ENCODE data around the gene EGLN2. TPM values are rescaled to one million over a fixed set of nuclear protein-coding genes. Genes with fewer than 3 reads are reported as not detected.
"Not testable (repeated sequence)": the region's sequence is repeated elsewhere in the genome, so short reads cannot be mapped to it uniquely, and the experiment has no call there.

EGLN2 gene
- total RNA-seq, 1 donor from 2014 or later: 109 TPM

DNA sequence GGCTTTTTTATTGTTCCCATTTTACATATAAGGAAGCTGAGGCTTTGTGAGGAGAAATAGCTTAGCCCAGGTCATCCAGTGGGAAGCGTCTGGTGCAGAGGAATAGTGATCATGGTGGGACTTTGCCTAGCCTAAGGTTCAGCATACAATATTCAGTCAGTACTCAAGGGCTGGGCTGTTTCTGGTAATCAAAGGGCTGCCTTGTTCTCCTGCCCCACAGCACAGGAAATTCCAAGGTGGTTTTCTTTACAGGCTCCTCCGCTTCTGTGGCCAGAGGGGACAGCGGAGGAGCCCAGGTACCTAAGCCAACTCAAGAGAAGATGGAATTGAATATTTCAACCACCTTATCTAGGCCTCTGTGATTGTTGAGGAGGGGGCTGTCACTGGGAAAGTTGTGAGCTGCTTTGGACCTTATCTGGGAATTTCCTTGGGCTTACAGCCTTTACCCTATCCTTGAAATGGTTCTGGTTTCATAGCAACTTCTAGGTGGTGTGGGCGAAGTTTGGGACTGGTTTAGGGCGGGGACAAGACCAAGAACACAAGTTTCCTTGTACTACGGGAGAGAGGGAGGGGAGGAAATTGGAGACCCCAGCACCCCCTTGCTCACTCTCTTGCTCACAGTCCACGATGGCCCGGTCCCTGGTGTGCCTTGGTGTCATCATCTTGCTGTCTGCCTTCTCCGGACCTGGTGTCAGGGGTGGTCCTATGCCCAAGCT is 23.9 kb upstream of the EGLN2 start, which contains the start of gene MIA:
Gene MIA, plus strand, starts transcription at position 606 of the 716 bp plus-strand sequence. Its CDS starts 22 bp downstream, at position 628.
- intact Hi-C loops (cut with DNase I): no loop called here
- no peak for DNase-seq (ENCODE audit: low spot score)
- ATAC-seq: no peak

DNA sequence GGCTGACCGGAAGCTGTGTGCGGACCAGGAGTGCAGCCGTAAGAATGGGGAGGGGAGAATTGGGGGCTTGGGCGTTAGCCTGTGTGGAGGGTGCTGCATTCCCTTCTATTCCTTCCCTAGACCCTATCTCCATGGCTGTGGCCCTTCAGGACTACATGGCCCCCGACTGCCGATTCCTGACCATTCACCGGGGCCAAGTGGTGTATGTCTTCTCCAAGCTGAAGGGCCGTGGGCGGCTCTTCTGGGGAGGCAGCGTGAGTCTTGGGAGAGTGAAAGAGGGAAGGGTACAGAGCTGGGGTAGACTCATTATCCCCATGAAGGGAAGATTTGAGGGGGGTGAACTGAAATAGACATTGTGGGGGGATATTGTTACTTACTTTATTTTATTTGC is 23.4 kb upstream of the EGLN2 start:
- DNase-seq (ENCODE audit: low spot score): no peak
- intact Hi-C loops (cut with DNase I): no loop called here

DNA sequence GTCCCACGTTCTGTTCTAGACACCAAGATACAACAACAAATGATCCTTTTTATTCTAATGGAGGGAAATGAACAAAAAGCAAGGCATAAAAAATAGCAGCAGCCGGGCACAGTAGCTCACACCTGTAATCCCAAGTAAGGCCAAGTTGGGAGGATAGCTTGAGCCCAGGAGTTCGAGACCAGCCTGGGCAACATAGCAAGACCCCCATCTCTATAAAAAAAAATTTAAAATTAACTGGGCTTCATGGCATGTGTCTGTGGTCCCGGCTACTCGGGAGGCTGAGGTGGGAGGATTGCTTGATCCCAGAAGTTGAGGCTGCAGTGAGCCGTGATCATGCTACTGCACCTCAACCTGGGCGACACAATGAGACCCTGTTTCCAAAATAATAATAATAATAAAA is 22.6 kb upstream of the EGLN2 start:
- no peak for DNase-seq (ENCODE audit: low spot score)
- intact Hi-C loops (cut with DNase I): no loop called here
- ATAC-seq: no peak

More for the DNA sequence above, 23.4 kb upstream of the EGLN2 start:
- no peak for ATAC-seq

GRCh38 chr19:40776932-40777644 is 21.9 kb upstream of the EGLN2 start:
- DNase-seq (ENCODE audit: low spot score): peak; percentile 92
- intact Hi-C loops (cut with DNase I): no loop called here
- ATAC-seq: peak; percentile 91

DNA sequence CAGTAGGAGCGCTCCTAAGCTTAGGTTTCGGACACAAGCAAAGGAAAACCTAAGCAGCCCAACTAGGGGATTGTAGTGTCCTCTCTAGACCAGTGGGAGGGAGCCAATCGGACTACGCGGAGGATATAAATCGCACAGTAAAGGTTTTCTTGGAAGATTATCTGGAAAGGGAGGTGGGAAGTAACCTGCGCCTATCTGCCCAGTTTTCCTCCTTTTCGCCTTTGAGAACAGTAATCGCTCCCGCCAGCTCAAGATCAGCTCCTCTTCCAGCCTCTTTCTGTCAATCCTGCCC is 21.4 kb upstream of the EGLN2 start:
- no peak for ATAC-seq
- intact Hi-C loops (cut with DNase I): no loop called here
- DNase-seq (ENCODE audit: low spot score): no peak

DNA sequence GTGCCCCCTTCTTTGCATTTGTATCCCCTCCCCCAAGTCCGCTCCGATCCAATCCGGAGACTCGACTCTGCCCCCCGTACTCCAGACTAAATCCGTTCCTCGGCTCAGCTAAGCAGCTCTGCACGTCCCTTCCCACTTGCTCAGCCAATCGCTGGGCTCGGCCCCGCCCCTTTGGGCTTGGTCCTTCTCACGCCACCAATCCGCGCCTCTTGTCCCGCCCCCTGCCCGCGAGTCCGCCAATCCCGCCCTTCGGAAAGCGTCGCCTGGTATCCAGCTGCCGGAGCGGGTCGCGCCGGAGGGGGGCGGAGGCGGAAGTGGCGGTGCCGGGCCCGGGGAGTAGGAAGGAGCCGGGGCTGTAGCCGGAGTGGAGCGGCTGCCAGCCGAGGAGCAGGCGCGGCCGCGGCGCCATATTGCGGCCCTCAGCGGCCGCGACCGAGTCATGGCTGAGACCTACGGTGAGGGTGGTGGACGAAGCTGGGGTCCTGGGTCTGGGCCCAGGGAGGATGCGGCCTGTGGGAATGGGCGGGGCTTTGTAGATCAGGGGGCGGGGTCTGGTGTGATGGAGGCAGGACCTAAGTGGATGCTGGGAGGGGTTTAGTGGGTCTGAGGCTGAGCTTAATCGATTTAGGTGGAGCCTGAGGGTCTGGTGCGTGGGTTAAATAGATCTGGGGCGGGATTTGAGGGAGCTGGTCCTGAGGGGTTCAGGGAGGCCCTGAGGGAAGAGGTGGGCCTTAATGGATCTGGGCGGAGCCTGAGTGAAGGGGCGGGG is 20.9 kb upstream of the EGLN2 start, which contains the start of gene RAB4B:
Gene RAB4B, plus strand, starts transcription at position 311 of the 769 bp plus-strand sequence. Its CDS starts 129 bp downstream, at position 440.
- DNase-seq (ENCODE audit: low spot score): peak; percentile 100
- intact Hi-C loops (cut with DNase I): no loop called here
- peak; percentile 97 for ATAC-seq

DNA sequence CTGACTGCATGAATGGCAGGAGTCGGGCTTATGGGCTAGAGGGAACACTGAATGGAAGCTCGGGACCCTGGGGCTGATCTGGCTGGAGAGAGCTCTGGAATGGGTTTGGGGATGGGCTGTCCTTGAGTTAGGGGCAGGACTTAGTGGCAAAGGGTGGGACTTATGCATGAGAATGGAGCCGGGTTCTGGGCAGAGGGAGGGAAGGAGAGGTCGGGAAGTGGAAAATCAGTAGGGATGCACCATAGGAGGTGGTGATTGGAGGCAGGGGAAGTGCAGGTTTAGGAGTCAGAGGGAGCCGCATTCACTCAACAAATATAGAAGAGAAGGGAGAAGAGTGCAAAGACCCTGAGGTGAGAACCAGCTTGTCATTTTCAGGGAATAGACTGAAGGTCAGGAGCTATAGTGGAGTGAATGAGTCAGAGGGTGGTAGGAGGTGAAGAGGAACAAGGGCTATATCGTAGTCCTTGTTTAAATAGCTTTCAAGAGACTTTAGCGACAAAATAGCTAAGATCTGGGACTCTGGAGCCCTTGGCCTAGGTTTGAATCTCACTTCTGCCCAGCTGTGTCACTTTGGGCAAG is 20.2 kb upstream of the EGLN2 start:
- DNase-seq (ENCODE audit: low spot score): no peak

DNA sequence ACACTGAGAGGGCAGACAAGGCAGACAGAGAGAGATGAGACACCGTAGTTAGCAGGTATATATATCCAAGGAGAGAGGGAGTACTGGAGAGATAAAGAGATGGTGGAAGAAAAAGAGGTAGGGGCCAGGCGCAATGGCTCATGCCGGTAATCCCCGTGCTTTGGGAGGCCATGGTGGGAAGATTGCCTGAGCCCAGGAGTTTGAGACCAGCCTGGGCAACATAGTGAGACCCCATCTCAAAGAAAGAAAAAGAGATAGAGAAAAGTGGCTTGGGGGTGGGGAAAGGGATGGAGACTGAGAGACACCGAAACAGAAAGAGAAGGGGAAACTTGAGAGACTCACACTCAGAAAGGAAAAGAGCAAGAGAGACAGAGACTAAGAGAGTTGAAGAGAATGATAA is 18.4 kb upstream of the EGLN2 start:
- DNase-seq (ENCODE audit: low spot score) (no peak), ATAC-seq (no peak)
- intact Hi-C loops (cut with DNase I): no loop called here

More for the DNA sequence above, 20.2 kb upstream of the EGLN2 start:
- ATAC-seq: no peak
- intact Hi-C loops (cut with DNase I): no loop called here

- intact Hi-C loops (cut with DNase I): no loop called here
- DNase-seq (ENCODE audit: low spot score): no peak
- ATAC-seq: no peak
These were observed 17.9 kb upstream of the EGLN2 start for GRCh38 chr19:40781140-40781539.

GRCh38 chr19:40783711-40784110 is 15.3 kb upstream of the EGLN2 start:
- ATAC-seq: no peak
- intact Hi-C loops (cut with DNase I): no loop called here
- no peak for DNase-seq (ENCODE audit: low spot score)

DNA sequence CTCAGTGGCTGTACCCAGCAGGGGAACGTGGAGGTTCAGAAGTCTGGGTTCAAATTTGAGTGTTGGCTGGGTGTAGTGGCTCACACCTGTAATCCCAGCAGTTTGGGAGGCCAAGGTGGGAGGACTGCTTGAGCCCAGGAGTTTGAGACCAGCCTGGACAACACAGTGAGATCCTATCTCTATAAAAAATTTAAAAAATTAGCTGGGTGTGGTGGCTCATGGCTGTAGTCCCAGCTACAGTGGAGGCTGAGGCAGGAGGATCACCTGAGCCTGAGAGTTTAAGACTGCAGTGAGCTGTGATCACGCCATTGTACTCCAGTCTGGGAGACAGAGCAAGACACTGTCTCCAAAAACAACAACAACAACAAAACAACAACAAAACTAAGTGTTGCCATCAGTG is 14.8 kb upstream of the EGLN2 start:
- ATAC-seq; DNase-seq (ENCODE audit: low spot score); intact Hi-C loops (cut with DNase I): not testable (repeated sequence)

- DNase-seq (ENCODE audit: low spot score) (no peak), ATAC-seq (no peak)
- intact Hi-C loops (cut with DNase I): no loop called here
These were observed 13.5 kb upstream of the EGLN2 start for GRCh38 chr19:40785526-40785925.

DNA sequence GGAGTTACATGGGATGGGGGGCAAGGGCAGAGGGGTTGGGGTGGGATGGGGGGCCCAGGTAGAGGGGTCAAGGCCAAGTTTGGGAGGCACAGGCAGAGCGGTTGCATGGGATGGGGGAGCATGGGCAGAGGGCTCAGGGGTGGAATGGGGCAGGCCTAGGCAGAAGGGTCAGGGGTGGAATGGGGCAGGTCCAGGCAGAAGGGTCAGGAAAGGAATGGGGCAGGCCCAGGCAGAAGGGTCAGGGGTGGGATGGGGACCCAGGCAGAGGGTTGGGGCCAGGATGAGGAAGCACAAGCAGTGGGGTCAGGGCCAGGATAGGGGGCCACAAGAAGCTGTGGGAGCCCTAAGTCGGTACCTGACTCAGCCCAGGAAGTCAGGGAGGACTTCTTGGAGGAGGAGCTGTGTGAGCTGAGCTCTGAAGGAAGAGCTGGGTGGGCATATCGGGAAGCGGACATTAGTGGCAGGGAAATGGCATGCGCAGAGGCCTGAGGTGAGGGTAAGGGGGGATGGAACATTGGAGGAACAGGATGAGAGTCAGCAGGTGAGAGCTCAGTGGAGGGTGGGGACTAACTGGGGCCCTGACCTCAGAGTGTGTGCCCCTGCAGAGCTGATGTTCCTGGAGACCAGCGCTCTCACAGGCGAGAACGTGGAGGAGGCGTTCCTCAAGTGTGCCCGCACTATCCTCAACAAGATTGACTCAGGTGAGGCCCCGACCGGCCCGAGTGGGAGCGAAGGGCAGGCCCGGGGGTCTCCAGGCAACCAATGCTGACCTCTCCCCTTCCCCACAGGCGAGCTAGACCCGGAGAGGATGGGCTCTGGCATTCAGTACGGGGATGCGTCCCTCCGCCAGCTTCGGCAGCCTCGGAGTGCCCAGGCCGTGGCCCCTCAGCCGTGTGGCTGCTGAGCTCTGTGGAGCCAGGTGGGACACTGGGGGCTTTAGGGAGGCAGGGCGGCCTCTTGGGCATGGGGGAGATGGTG is 12.6 kb upstream of the EGLN2 start:
- intact Hi-C loops (cut with DNase I): no loop called here
- ATAC-seq (no peak), DNase-seq (ENCODE audit: low spot score) (no peak)

GRCh38 chr19:40791349-40791748 is 7.6 kb upstream of the EGLN2 start:
- ATAC-seq: no peak
- DNase-seq (ENCODE audit: low spot score): no peak
- intact Hi-C loops (cut with DNase I): no loop called here

GRCh38 chr19:40791996-40792395 is 7.0 kb upstream of the EGLN2 start:
- intact Hi-C loops (cut with DNase I): no loop called here
- DNase-seq (ENCODE audit: low spot score) (no peak), ATAC-seq (no peak)

DNA sequence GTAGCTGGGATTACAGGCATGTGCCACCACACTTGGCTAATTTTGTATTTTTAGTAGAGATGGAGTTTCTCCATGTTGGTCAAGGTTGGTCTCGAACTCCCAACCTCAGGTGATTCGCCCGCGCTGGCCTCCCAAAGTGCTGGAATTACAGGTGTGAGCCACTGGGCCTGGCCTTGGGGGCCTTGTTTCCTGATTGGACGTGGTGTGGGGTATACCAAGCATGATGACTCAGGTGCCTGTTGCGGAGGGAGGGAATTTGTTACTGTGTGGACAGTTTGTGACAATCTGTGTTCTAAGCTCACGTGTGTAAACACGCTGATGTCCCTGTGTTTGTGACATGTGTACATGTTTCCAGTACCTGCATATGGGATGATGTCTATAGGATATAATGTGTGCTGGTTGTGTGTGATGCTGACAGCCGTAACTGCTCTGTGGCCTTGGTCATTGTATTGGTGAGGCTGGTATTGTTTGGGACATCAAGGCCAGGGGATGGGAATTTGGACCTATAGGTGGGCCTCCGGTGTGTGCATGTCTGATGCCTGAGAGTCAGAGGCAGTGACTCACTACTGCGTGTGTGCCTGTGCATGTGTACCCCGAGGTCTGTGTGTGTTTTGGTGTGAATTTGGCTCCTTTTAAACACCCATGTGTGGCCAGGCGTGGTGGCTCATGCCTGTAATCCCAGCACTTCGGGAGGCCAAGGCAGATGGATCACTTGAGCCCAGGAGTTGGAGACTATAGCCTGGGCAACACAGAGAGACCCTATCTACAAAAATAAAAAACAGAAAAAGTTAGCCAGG is 1.6 kb upstream of the EGLN2 start:
- intact Hi-C loops (cut with DNase I): no loop called here
- DNase-seq (ENCODE audit: low spot score): no peak
- no peak for ATAC-seq

DNA sequence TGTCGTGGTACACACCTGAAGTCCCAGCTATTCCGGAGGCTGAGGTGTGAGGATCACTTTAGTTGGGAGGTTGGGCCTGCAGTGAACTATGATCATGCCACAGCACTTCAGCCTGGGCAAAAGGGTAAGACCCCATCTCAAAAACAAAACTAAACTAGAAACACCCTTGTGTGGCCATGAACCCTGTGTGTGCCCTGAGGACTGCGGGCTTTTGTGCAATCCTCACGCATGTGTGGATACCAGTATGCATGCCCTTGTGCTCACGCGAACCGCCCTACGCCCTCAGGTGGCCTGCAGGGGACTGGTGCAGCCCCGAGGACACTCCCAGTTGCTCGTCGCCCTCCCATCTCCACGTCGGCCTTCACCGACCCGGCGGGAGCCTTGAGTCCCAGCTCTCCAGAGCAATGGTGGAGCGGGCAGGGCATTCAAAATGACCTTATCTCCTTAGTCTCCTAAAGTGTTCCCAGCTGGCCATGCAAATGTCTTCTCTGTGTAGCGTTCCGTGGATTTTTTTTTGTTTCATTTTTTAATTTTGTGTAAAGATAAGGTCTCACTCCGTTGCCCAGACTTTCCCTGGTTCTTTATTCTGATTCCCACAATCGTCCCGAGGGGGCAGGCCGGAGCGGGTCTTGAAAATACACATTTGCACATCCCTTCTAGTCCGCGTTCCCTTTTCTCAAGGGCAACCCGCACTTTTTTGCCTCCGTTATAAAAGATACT is 868 bp upstream of the EGLN2 start:
- ATAC-seq (peak; percentile 37), DNase-seq (ENCODE audit: low spot score) (no peak)
- intact Hi-C loops (cut with DNase I): no loop called here

Measured in sciatic nerve (tissue), 2 donors.